ENCODE results near the gene ACAN. TPM values are rescaled to one million over a fixed set of nuclear protein-coding genes. Genes with fewer than 3 reads are reported as not detected.

The ACAN gene
- total RNA-seq, 2 experiments from 2014 or later: not detected

DNA sequence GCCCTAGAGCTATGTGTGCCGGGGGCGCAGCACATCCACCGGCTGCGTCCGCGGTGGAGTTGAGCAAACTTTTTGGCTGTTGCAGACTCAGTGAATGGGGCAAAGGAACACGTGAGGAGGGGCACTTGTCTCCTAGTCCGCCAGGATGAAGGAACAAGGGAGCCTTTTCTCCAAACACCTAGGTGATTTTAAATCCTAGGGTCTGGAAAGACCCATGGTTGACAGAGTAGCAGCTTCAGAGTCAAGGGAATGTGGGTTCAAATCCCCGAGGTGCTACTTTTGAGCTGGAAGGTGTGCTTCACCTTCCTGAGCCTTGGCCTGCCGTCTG lies 648 bp downstream of the ACAN start:
- Mint-ChIP-seq H3K36me3 (ENCODE audit: low read depth) (no peaks in the 10 kb centered on the region), H3K27ac (no peak overlapping the region), H3K4me1 (ENCODE audit: low read depth) (peaks cover 9% of the 10 kb centered on the region), H3K27me3 (ENCODE audit: low read depth) (peaks cover 46% of the 10 kb centered on the region), H3K4me3 (no peak overlapping the region), H3K9me3 (ENCODE audit: insufficient read depth) (no peaks in the 10 kb centered on the region)
- POLR2A ChIA-PET: no interaction called here
- CTCF ChIA-PET: interaction anchor here (0.8 kb wide), 1 partner anchor 179 kb away, joined by 3 read pairs; no protein-coding TSS in a partner anchor
- DNase-seq (no peak), ATAC-seq (no peak)

- H3K36me3 Mint-ChIP-seq (ENCODE audit: low read depth): no peaks in the 10 kb centered on the region
- peaks cover 45% of the 10 kb centered on the region for H3K27me3 Mint-ChIP-seq (ENCODE audit: low read depth)
- H3K4me3 Mint-ChIP-seq: no peak overlapping the region
- ATAC-seq (no peak), DNase-seq (no peak)
- H3K9me3 Mint-ChIP-seq (ENCODE audit: insufficient read depth): no peaks in the 10 kb centered on the region
- CTCF ChIA-PET: interaction anchor here (0.8 kb wide), 1 partner anchor 180 kb away, joined by 3 read pairs; no protein-coding TSS in a partner anchor
- POLR2A ChIA-PET: no interaction called here
- peaks cover 9% of the 10 kb centered on the region for H3K4me1 Mint-ChIP-seq (ENCODE audit: low read depth)
- H3K27ac Mint-ChIP-seq: no peak overlapping the region
Observed at GRCh38 chr15:88804257-88804656, 1.0 kb downstream of the ACAN start.

DNA sequence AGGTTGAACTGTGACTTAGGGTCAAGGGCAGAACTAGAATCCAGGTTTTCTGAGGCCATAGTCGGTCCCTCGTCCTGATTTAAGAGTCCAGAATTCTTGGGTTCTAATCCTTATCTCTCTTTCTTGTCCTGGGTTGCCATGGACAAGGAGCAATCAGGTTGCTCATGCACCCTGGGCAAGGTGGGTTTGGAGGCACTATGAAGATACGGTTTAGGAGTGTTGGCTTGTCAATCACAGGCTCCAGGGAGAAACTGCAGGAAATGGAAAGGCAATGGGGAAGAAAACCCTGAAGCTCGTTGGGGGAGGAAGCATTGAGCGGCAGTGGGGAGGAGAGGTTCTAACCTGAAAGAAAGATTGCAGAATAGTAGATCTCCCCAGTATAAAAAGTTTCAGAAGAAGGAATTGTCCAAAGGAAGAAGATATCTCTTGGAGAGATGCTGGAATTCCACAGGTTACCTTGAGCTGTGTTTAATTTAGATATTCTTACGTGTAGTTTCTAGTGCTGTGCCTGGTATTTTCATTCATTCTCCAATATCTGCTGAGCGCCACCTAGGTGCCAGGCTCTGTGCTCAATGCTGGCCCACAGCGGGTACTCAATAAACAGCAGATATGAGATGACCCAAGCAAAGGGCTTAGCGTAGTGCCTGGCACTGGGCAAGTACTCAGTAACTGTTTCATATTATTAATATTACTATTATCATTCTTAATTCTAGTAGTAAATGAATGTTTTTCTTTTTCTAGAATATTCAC lies 2.0 kb downstream of the ACAN start:
- H3K27me3 Mint-ChIP-seq (ENCODE audit: low read depth): peaks cover 40% of the 10 kb centered on the region
- no peaks in the 10 kb centered on the region for H3K36me3 Mint-ChIP-seq (ENCODE audit: low read depth)
- ATAC-seq (no peak), DNase-seq (no peak)
- POLR2A ChIA-PET: no interaction called here
- no peak overlapping the region for H3K27ac Mint-ChIP-seq
- H3K4me3 Mint-ChIP-seq: no peak overlapping the region
- H3K4me1 Mint-ChIP-seq (ENCODE audit: low read depth): peaks cover 9% of the 10 kb centered on the region
- CTCF ChIA-PET: interaction anchor here (1.2 kb wide), 1 partner anchor 327 kb away, joined by 3 read pairs; no protein-coding TSS in a partner anchor
- no peaks in the 10 kb centered on the region for H3K9me3 Mint-ChIP-seq (ENCODE audit: insufficient read depth)

GRCh38 chr15:88810446-88810845 lies 7.2 kb downstream of the ACAN start:
- H3K4me1 Mint-ChIP-seq (ENCODE audit: low read depth): no peaks in the 10 kb centered on the region
- DNase-seq: no peak
- ChIA-PET POLR2A (no interaction called here), CTCF (no interaction called here)
- no peak overlapping the region for H3K4me3 Mint-ChIP-seq
- H3K27me3 Mint-ChIP-seq (ENCODE audit: low read depth): peaks cover 8% of the 10 kb centered on the region
- H3K36me3 Mint-ChIP-seq (ENCODE audit: low read depth): no peaks in the 10 kb centered on the region
- H3K9me3 Mint-ChIP-seq (ENCODE audit: insufficient read depth): no peaks in the 10 kb centered on the region
- no peak for ATAC-seq
- H3K27ac Mint-ChIP-seq: no peak overlapping the region

DNA sequence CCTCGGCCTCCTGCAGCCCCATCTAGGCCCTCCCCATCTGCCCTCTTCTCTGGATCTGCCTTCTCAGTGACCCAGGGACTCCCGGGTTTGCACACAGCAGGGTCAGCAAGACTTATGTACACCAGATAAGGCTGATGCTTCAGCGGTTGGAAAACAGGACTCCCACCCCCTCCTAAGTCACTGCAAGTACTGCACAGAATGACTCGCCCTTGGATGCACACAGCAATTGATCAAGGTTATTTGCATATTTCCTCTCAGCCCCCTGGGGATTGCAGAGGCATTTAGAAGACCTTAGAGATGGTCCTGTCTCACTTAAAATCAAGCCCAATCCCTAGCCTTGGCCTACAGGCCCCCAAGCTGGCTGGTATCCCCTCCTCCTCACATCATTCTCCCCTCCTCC lies 8.9 kb downstream of the ACAN start:
- no peaks in the 10 kb centered on the region for H3K36me3 Mint-ChIP-seq (ENCODE audit: low read depth)
- no peak for DNase-seq
- no peak for ATAC-seq
- ChIA-PET CTCF (no interaction called here), POLR2A (no interaction called here)
- H3K9me3 Mint-ChIP-seq (ENCODE audit: insufficient read depth): no peaks in the 10 kb centered on the region
- H3K27me3 Mint-ChIP-seq (ENCODE audit: low read depth): peaks cover 13% of the 10 kb centered on the region
- H3K27ac Mint-ChIP-seq: no peak overlapping the region
- H3K4me1 Mint-ChIP-seq (ENCODE audit: low read depth): no peaks in the 10 kb centered on the region
- no peak overlapping the region for H3K4me3 Mint-ChIP-seq

DNA sequence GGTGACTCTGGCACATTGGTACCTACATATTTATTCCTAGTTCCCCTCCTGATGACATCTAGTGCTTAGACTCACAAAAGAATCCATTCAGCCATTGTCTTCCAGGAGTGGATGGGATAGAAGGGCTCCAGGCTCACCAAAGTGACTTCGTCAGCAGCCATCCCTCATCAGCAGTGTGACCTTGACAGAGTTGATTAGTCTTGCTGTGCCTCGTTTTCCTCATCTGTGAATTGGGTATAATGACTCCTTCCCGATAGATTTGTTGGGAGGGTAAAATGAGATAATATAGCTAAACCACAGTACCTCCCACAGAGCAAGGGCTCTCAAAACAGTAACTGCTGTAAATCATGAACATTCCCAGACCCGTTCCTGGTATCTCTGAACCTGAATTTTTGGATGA lies 10.7 kb downstream of the ACAN start:
- ChIA-PET POLR2A (no interaction called here), CTCF (no interaction called here)
- ATAC-seq: no peak
- H3K27ac Mint-ChIP-seq: no peak overlapping the region
- peaks cover 15% of the 10 kb centered on the region for H3K27me3 Mint-ChIP-seq (ENCODE audit: low read depth)
- H3K4me1 Mint-ChIP-seq (ENCODE audit: low read depth): no peaks in the 10 kb centered on the region
- H3K9me3 Mint-ChIP-seq (ENCODE audit: insufficient read depth): no peaks in the 10 kb centered on the region
- DNase-seq: no peak
- no peak overlapping the region for H3K4me3 Mint-ChIP-seq
- H3K36me3 Mint-ChIP-seq (ENCODE audit: low read depth): no peaks in the 10 kb centered on the region

GRCh38 chr15:88814393-88814792 lies 11.2 kb downstream of the ACAN start:
- Mint-ChIP-seq H3K4me1 (ENCODE audit: low read depth) (no peaks in the 10 kb centered on the region), H3K9me3 (ENCODE audit: insufficient read depth) (no peaks in the 10 kb centered on the region), H3K27ac (no peak overlapping the region), H3K4me3 (no peak overlapping the region), H3K36me3 (ENCODE audit: low read depth) (no peaks in the 10 kb centered on the region), H3K27me3 (ENCODE audit: low read depth) (peaks cover 15% of the 10 kb centered on the region)
- POLR2A ChIA-PET: no interaction called here
- CTCF ChIA-PET: interaction anchor here (0.5 kb wide), 1 partner anchor 408 kb away, joined by 3 read pairs; no protein-coding TSS in a partner anchor
- no peak for DNase-seq
- no peak for ATAC-seq

DNA sequence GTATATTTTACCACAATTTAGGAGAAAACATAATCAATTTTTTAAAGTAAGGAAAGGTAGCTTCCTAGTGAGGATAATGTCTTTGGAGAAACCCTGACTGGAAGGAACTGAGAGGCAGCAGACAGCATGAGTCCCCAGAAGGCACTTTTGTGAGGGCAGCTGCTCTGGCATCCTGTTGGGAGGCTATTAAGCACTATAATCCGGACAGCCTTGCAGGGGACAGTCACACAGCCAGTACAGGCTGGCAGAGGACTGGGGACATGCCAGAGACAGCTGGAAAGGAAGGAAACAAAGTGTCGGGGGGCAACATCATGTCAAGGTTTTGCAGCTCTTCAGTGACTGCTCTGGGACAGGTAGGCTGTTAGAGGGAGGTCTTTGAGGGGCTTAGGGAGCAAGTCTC lies 15.7 kb downstream of the ACAN start:
- ATAC-seq (no peak), DNase-seq (no peak)
- H3K4me3 Mint-ChIP-seq: no peak overlapping the region
- ChIA-PET CTCF (no interaction called here), POLR2A (no interaction called here)
- no peaks in the 10 kb centered on the region for H3K9me3 Mint-ChIP-seq (ENCODE audit: insufficient read depth)
- no peaks in the 10 kb centered on the region for H3K36me3 Mint-ChIP-seq (ENCODE audit: low read depth)
- H3K27me3 Mint-ChIP-seq (ENCODE audit: low read depth): peaks cover 24% of the 10 kb centered on the region
- H3K4me1 Mint-ChIP-seq (ENCODE audit: low read depth): no peaks in the 10 kb centered on the region
- H3K27ac Mint-ChIP-seq: no peak overlapping the region

DNA sequence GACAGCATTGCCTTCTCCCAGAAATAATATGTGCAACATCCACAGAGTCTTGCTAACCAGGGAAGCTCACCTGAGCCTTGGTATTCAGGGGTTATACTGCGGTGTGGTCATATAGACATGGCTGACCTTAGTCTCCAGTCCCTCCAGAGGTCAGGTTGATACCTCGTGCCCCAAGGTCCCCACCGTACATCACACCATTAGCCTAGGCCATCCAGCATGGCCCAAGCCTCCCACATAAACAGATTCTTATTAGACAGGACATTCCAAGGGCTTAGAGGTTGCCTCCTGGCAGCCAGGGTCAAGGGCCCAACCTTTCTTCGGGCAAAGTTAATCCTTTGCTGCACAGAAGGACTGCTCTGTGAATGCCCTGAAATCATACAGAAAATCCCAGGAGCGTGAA lies 18.8 kb downstream of the ACAN start:
- Mint-ChIP-seq H3K9me3 (ENCODE audit: insufficient read depth) (no peaks in the 10 kb centered on the region), H3K36me3 (ENCODE audit: low read depth) (no peaks in the 10 kb centered on the region), H3K4me3 (no peak overlapping the region), H3K27me3 (ENCODE audit: low read depth) (peaks cover 18% of the 10 kb centered on the region), H3K4me1 (ENCODE audit: low read depth) (no peaks in the 10 kb centered on the region), H3K27ac (no peak overlapping the region)
- no peak for DNase-seq
- ATAC-seq: no peak
- CTCF ChIA-PET: no interaction called here
- POLR2A ChIA-PET: no interaction called here

DNA sequence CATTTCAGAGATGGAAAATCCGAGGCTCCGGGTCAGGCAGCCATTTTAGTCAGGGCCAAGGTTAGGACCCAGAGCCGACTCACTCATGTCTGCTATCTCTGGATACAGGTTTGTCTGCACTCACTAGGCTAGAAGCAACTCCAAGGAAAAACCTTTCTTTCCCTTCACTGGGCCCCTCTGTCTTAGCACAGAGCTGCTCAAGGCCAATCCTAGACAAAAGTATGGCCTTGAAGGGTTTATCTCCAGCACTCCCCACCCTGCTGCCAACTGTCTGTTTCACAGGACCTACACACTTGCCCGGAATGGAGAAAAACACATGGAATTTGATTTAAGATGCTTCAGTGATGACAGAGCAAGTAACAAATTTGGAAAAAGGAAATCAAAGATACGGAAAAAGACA lies 25.6 kb downstream of the ACAN start:
- Mint-ChIP-seq H3K4me1 (ENCODE audit: low read depth) (no peaks in the 10 kb centered on the region), H3K27ac (no peak overlapping the region), H3K4me3 (no peak overlapping the region), H3K36me3 (ENCODE audit: low read depth) (no peaks in the 10 kb centered on the region), H3K9me3 (ENCODE audit: insufficient read depth) (no peaks in the 10 kb centered on the region), H3K27me3 (ENCODE audit: low read depth) (peaks cover 5% of the 10 kb centered on the region)
- DNase-seq (no peak), ATAC-seq (no peak)
- ChIA-PET CTCF (no interaction called here), POLR2A (no interaction called here)

DNA sequence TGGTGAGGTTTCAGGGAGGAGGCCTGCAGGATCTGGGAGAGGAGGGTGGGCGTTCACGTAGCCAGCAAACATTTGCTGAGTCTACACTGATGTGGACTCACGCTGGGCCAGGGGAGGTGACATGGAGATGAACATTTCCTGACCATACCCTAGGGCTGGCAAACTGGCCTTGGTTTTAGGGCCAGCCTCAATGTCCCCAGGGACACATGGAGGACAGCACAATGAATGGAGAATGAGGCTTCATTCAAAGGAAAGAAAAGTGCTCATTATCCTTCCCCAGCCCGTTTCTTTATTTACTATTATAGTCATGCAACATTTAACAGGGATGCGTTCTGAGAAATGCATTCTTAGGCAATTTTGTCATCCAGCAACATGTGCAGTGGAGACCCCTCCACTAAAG lies 26.8 kb downstream of the ACAN start:
- Mint-ChIP-seq H3K36me3 (ENCODE audit: low read depth) (no peaks in the 10 kb centered on the region), H3K4me3 (no peak overlapping the region), H3K4me1 (ENCODE audit: low read depth) (peaks cover 4% of the 10 kb centered on the region), H3K27ac (no peak overlapping the region), H3K27me3 (ENCODE audit: low read depth) (peaks cover 3% of the 10 kb centered on the region), H3K9me3 (ENCODE audit: insufficient read depth) (no peaks in the 10 kb centered on the region)
- ChIA-PET CTCF (no interaction called here), POLR2A (no interaction called here)
- ATAC-seq: no peak
- DNase-seq: no peak

- CTCF ChIA-PET: no interaction called here
- H3K4me3 Mint-ChIP-seq: no peak overlapping the region
Observed at GRCh38 chr15:88832820-88833730, 29.8 kb downstream of the ACAN start.

More at GRCh38 chr15:88832820-88833730, 29.8 kb downstream of the ACAN start:
- H3K27me3 Mint-ChIP-seq (ENCODE audit: low read depth): no peaks in the 10 kb centered on the region
- H3K27ac Mint-ChIP-seq: no peak overlapping the region
- H3K36me3 Mint-ChIP-seq (ENCODE audit: low read depth): no peaks in the 10 kb centered on the region
- DNase-seq (no peak), ATAC-seq (no peak)
- peaks cover 4% of the 10 kb centered on the region for H3K4me1 Mint-ChIP-seq (ENCODE audit: low read depth)
- H3K9me3 Mint-ChIP-seq (ENCODE audit: insufficient read depth): no peaks in the 10 kb centered on the region
- POLR2A ChIA-PET: no interaction called here

All from activated CD8-positive, alpha-beta T cell treated with anti-CD3 and anti-CD28 coated beads, Interleukin-2, amount 10 ng/mL, durations not matched to agents 7 days and 5 days (primary cell).